GM10266 (cell line): ENCODE results near the gene AKT3.

ENCODE experiments used
- DNase-seq: peaks from one replicate; pipeline ENCODE4 v3.0.0; 2012; ENCODE audit errors: extremely low spot score
- CTCF ChIP-seq: IDR thresholded peaks from 2 replicates; pipeline ENCODE4 v1.5.1; 2012; ENCODE audit warnings: mild to moderate bottlenecking, low read depth; ENCODE audit not compliant: control insufficient read depth, insufficient read depth; ENCODE audit errors: missing control alignments

Gene AKT3

GRCh38 chr1:243487036-243487648 is 362.9 kb downstream of the AKT3 start:
- TF ChIP-seq CTCF = no peak
- no peak for DNase-seq

- DNase-seq = no peak
- no peak for TF ChIP-seq CTCF
Measured at GRCh38 chr1:243483952-243484351, 366.1 kb downstream of the AKT3 start.

- no peak for TF ChIP-seq CTCF
- DNase-seq = no peak
Measured at GRCh38 chr1:243483071-243483771, 366.8 kb downstream of the AKT3 start.

- TF ChIP-seq CTCF = no peak
- no peak for DNase-seq
Measured at GRCh38 chr1:243482141-243483022, 367.7 kb downstream of the AKT3 start.

GRCh38 chr1:243481101-243481500 is 368.9 kb downstream of the AKT3 start:
- TF ChIP-seq CTCF = no peak
- no peak for DNase-seq

- no peak for TF ChIP-seq CTCF
- DNase-seq = no peak
Measured at GRCh38 chr1:243477731-243478290, 372.2 kb downstream of the AKT3 start.
